Type B pancreatic cell (in vitro differentiated cells): Measurements from ENCODE around the gene NKAIN2. TPM values are rescaled to one million over a fixed set of nuclear protein-coding genes. Genes with fewer than 3 reads are reported as not detected.
A peak's percentile ranks its signal among the peaks of the same experiment; 100 is the strongest.

ENCODE experiments used
- DNase-seq: peaks from one replicate; pipeline ENCODE4 v3.0.0; 2021; ENCODE audit warnings: mixed read lengths; ENCODE audit not compliant: unreplicated experiment; ENCODE audit errors: extremely low spot score
- H3K27ac Mint-ChIP-seq: 2 replicates; pipeline ENCODE4 v1.8.0; 2021; ENCODE audit warnings: mild to moderate bottlenecking, mixed read lengths
- H3K27me3 Mint-ChIP-seq: 2 replicates; pipeline ENCODE4 v1.8.0; 2021; ENCODE audit warnings: mixed read lengths
- H3K36me3 Mint-ChIP-seq: 2 replicates; pipeline ENCODE4 v1.8.0; 2021; ENCODE audit warnings: mixed read lengths
- H3K4me1 Mint-ChIP-seq: one replicate; pipeline ENCODE4 v1.8.0; 2021; ENCODE audit warnings: mixed read lengths; ENCODE audit not compliant: unreplicated experiment
- H3K4me3 Mint-ChIP-seq: 2 replicates; pipeline ENCODE4 v1.8.0; 2021; ENCODE audit warnings: mild to moderate bottlenecking, mixed read lengths
- H3K9me3 Mint-ChIP-seq: 2 replicates; pipeline ENCODE4 v1.8.0; 2021; ENCODE audit warnings: mixed read lengths
- CTCF ChIP-seq: fragments of 200-600 bp; sonication (generic); conservative IDR thresholded peaks from 2 replicates; pipeline ENCODE4 v1.5.0; 2021; ENCODE audit warnings: antibody characterized with exemption, mild to moderate bottlenecking
- total RNA-seq: library from RNA; stranded (reverse); gene quantifications from 2 replicates; pipeline ENCODE4 v1.2.1, GENCODE V29; 2021; ENCODE audit warnings: low replicate concordance

The NKAIN2 gene
- total RNA-seq, 1 donor from 2014 or later = 1.7 TPM

GRCh38 chr6:124822204-124822613 lies 1018.5 kb downstream of the NKAIN2 start:
- no peak for DNase-seq
- no peak for TF ChIP-seq CTCF
- Mint-ChIP-seq H3K9me3 (no peaks in the 10 kb centered on the region), H3K27ac (no peak overlapping the region), H3K36me3 (no peaks in the 10 kb centered on the region), H3K4me3 (no peak overlapping the region), H3K4me1 (peaks cover 32% of the 10 kb centered on the region), H3K27me3 (peaks cover 15% of the 10 kb centered on the region)

DNA sequence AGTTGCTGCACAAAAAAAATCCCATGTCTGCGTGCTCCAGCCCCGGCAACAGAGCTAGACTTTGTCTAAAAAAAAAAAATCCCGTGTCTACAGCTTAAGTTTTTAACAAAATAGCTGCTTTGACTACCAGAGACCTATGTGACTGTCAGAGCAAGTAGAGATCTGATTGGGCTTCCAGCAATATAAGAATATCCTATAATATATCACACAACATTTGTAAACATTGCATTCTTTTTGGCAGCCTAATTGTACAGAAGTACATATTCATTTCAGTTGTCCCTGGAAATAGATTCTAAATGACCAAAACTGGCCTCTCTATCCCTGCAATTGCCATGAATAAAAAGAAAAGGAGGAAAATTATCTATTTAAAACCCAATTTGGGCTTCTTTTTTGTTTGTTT lies 1019.1 kb downstream of the NKAIN2 start:
- no peak for DNase-seq
- peaks cover 36% of the 10 kb centered on the region for H3K4me1 Mint-ChIP-seq
- no peak overlapping the region for H3K27ac Mint-ChIP-seq
- no peak for TF ChIP-seq CTCF
- no peaks in the 10 kb centered on the region for H3K36me3 Mint-ChIP-seq
- no peak overlapping the region for H3K4me3 Mint-ChIP-seq
- H3K27me3 Mint-ChIP-seq = peaks cover 15% of the 10 kb centered on the region
- H3K9me3 Mint-ChIP-seq = no peaks in the 10 kb centered on the region

- TF ChIP-seq CTCF = no peak
- no peak overlapping the region for H3K4me3 Mint-ChIP-seq
- peak overlapping the region; percentile 17 for H3K27ac Mint-ChIP-seq
- no peak for DNase-seq
- peaks cover 18% of the 10 kb centered on the region for H3K27me3 Mint-ChIP-seq
- peaks cover 36% of the 10 kb centered on the region for H3K4me1 Mint-ChIP-seq
- H3K9me3 Mint-ChIP-seq = no peaks in the 10 kb centered on the region
- no peaks in the 10 kb centered on the region for H3K36me3 Mint-ChIP-seq
These were observed 1019.8 kb downstream of the NKAIN2 start for GRCh38 chr6:124823240-124824111.

GRCh38 chr6:124825564-124825963 lies 1021.9 kb downstream of the NKAIN2 start:
- TF ChIP-seq CTCF = no peak
- Mint-ChIP-seq H3K27ac (no peak overlapping the region), H3K4me1 (peaks cover 36% of the 10 kb centered on the region), H3K9me3 (no peaks in the 10 kb centered on the region), H3K36me3 (no peaks in the 10 kb centered on the region), H3K27me3 (peaks cover 22% of the 10 kb centered on the region), H3K4me3 (no peak overlapping the region)
- no peak for DNase-seq

- no peak for TF ChIP-seq CTCF
- peaks cover 14% of the 10 kb centered on the region for H3K27me3 Mint-ChIP-seq
- DNase-seq = no peak
- no peaks in the 10 kb centered on the region for H3K36me3 Mint-ChIP-seq
- no peaks in the 10 kb centered on the region for H3K9me3 Mint-ChIP-seq
- H3K27ac Mint-ChIP-seq = no peak overlapping the region
- no peak overlapping the region for H3K4me3 Mint-ChIP-seq
- peaks cover 14% of the 10 kb centered on the region for H3K4me1 Mint-ChIP-seq
These were observed 1026.2 kb downstream of the NKAIN2 start for GRCh38 chr6:124829822-124830221.
